GM18517 (cell line): ENCODE data around the gene SMAD3.
"Not testable (repeated sequence)": the region's sequence is repeated elsewhere in the genome, so short reads cannot be mapped to it uniquely, and the experiment has no call there.

Experiments used
- ATAC-seq: cut with Tn5 transposase; IDR thresholded peaks from one replicate; pipeline ENCODE4 v1.9.1; 2021; ENCODE audit warnings: mild to moderate bottlenecking, moderate library complexity; ENCODE audit not compliant: unreplicated experiment

SMAD3 gene

DNA sequence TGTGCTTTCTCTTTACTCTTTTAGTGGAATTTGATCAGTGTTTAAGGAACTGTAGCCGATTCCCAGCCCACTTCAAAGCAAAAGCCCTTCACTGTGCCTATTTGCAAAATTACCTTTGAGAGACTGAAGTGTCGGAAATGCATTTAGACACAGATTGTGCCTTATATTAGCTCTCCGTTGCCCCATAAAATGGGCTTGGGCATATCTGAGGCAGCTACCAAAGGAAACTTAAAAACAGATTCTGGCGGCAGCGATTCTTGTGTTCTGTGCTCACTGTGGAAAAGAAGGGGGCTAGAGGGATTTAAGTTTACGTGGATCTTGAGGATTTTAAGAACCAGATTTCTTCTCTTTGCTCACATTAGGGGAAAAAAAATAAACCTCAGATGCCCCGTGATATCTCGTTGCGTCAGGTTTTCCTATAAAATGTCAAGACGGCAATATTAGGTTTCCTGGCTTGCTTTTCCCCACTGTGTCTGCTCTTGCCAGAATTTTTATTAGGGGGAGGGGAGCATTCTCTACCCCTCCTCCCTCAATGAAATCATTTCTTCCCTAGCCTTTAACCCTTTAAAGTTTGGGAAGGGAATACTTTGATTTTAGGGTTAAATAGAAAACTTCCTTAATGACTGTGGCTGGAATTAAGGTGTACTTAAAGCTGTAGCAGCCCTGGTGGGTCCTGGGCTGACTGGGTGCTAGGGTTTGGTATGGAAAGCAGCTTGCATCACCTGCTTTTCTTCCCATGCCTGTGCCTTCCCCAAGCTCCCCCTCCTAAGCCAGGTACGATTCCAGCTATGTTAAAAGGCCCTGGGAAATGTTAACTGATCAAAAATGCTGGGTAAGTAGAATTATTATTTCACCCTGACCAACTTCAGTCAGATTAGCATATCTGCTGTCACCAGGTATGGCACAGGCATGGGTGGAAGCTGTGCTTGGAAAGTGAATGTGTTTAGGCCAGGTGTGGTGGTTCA is 73.8 kb downstream of the SMAD3 start:
- no peak for ATAC-seq

DNA sequence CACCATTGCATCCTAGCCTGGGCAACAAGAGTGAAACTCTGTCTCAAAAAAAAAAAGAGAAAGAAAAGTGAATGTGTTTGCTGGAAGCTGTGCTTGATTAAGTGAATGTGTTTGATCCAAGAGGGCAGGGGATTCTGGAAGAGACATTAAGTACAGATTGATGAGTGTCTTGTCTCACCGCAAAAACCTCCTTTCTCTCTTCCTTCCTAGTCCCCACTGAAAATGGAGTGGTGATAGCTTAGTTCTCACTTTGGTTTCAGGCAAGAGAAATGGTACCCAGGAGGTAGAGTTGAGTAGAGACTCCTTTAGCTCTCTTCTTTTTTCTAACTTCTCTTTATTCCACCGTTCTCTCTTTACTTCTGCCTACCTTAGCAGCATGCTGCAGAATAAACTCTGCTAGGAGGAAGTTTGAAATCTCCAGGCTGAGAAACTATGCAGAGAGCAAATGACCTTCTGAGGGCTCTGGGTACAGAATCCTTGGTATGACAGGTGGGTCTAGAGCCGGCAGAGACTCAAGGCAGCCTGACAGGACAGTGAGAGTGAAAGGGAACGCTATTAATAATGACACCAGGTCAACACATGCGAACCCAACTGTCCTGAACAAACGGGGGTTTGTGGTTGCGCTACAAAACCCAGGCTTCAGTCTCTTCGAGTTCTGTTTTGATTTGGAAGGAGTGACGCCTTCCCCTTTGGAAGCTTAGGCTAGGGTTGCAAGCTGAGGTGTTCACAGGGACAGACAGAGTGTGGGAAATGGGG is 74.9 kb downstream of the SMAD3 start:
- no peak for ATAC-seq

DNA sequence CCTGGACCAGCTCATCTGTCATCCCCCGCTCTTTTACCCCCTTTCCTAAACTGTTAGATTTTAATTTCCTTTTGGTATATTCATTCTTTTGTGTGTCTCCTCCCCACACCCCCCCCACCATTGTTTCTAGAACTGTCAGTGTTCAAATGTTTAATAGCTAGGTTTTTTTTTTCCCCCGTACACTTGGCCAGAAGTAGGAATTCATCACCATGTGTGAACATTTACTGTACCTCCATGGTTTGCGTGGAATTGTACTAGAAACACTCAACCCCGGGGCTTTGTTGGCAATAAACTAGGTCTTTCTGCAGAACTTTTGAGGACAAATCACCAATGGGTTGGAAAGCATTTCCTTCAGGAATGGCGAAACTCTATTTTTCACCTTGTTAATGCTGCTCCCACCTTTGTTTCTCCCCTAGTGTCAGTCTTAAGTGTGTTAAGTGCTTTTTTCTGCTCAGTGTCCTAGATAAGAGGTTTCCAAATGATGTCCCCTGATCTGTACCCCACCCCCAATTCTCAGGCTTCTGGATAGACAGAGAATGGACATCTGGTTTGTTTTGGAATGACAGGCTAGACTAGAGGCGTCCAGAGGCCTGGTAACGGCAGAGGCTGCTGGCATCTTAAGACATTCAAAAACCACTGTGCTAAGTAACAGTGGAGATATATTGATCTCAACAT is 76.8 kb downstream of the SMAD3 start:
- no peak for ATAC-seq

DNA sequence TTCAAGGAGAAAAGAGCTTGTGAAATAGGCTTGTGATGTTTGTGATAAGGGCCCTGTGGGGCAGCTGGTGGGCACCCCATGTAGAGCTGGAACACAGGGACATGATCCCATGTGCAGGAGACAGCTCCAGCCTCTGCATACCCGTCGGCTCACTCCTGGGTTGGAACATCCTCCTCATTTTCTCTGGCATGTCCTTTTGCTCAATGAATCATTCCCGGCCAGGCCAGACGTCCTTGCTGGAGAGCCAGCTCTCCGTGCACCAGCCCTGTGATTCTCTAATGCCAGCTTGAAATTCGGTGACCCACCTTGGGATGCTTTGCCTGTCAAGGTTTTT is 77.3 kb downstream of the SMAD3 start:
- no peak for ATAC-seq

DNA sequence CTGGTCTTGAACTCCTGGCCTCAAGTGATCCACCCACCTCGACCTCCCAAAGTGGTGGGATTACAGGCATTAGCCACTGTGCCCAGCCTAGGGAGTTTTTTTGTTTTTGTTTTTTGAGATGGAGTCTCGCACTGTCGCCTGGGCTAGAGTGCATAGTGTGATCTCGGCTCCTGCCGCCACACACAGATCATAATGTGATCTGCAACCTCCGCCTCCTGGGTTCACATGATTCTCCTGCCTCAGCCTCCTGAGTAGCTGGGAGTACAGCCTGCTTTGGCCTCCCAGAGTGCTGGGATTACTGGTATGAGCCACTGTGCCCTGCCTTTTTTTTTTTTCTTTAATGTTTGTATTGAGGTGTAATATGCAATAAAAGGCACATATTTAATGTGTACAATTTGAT is 78.2 kb downstream of the SMAD3 start:
- ATAC-seq: no peak

DNA sequence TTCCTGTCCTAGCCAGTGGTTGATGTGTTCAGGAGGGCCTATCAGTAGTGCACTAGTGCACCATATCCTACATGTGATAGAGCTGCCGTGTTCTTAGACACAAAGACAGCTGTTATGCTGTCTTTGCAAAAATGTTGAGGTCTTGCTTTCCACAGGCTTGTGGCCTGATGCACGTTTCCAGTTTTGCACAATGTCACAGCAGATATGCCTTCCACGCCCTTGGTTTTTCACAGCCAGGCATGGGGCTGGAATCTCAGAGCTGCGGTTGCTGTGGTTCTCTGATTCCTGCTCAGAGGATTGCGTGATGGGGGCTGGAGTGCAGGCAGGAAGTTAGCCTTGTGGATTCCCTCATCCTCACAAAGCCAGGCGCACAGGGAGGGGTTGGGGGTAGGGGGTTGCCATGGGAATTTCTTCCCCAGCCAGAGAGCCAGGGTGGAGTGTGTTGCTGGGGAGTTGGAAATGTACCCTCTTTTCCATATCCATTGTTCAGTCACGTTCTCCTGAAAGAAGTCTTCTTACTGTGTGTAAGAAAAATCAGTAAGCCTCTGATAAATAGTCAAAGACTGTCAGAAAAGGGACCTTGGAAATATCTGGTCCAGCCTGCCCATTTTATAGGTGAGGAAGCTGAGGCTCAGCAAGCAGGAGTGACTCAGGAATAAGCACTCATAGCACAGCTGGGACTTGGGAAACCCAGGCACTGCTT is 79.4 kb downstream of the SMAD3 start:
- ATAC-seq: no peak

DNA sequence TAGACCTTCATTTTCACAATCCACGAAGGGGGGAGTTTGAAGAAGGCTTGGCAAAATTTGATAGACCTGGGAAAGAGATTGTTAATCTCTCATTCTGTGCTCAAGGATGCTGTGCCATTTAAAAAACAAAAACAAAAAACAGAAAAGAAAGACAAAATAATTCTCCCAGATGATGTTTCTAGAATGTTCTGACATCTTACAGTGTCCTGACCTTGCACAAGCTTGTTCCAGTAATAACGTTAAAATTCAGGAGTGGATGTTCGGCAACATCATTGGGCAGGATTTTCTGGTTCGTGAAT is 79.9 kb downstream of the SMAD3 start:
- no peak for ATAC-seq

DNA sequence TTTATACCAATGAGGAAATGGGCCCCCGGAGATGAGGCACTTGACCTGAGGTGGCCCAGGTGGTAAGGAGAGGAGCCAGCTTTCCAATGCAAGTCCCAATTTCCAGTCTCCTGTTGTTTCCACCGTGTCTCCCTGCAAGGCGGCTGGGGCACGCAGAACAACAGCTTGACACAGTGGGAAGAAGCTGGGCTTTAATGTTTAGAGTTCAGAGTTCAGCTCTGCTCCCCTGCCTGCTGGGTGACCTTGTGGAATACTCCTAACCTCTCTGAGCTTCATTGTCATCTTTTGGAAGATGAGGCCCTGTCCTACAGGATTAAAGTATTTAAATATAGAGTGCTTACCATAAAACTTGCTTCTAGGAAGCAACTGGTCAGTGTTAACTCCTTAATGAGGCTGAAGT is 80.3 kb downstream of the SMAD3 start:
- ATAC-seq: no peak

DNA sequence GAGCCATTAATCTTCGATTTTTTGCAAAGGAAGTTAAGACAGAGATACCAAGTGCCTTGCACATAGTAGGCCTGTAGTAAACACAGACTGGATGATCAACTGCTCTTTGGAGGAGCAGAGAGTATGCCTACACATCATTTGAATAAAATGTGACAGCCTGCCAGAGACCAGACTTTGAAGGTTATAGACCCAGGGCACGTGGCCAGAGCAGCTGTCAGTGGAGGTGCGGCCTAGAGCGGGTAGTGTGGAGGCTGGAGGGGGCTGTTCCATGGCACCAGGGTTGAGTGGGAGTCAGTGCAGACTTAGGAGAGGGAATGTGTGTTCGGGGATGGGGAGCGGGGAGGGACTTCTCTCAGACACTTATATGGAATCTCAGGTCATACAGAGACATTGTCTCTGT is 80.8 kb downstream of the SMAD3 start:
- no peak for ATAC-seq

DNA sequence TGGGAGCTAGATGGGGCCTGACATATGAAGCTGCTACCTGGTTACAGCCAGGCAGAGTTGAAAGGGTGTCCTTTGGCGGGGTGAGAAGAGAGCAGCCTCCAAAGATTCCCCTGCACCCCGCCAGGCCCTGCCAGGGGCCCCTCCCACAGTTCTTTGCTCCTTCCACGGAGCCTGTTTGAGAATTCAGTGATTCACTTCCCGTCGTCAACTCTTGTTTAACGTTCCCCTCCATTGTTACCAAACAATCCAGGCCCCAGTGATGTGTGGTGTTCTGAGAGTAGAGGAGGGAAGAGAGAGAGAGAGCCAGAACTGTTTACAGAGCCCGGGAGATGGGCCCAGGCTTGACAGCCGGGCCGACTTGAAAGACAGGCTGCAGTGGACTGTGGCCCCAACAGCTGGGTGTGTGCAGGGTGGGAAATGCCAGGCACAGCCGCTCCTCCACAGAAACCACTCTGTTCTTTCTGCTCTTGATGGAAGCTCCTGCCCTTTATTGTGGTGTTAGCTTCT is 81.5 kb downstream of the SMAD3 start:
- ATAC-seq: no peak

DNA sequence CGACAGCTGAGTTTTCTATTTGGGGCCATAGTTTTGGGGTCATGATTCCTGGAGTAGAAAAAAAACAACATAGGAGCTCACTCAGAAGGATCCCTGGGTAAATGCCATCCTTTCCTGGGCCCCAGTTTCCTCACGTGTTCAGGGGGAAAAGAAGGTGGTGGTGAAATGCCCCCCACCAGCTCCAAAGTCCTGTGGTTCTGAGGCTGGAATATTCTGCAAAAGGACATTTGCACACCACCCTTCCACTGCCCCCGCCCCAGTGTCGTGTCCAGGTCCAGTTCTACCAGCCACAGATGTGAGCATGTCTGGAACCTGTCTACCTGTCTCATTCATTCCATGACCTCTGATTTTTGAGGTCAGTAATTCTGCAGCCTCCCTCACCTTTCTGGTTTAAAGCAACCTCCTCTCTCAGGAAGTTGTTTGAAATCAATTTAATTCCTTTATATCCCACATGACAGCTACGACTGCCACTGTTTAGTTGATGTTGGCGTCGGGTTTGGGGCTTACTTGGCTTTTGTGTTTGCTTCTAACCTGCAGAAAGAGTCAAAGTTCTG is 82.1 kb downstream of the SMAD3 start:
- ATAC-seq: no peak

DNA sequence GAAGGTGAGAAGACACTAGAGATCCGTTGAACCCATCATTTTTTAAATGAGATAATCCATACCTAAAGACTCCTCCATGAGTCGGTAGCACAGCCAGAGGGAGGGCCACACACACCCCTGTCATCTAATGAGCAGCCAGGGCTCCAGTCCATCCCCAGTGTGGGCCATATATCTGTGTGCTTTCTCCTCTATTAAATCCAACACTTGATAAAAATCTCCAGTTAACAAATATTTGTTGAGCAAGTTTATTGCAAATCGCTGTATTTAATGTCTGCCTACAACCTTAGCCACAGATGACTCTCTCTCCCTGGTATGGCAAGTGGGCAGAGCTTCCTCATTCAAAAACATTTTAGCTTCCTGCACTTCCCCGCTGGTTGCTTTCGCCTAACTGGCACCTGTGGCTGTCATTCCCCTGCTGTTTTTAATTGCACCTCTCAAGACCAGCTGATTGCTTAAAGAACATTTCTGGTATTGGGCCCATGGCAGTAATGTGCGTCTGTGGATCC is 82.8 kb downstream of the SMAD3 start:
- no peak for ATAC-seq

DNA sequence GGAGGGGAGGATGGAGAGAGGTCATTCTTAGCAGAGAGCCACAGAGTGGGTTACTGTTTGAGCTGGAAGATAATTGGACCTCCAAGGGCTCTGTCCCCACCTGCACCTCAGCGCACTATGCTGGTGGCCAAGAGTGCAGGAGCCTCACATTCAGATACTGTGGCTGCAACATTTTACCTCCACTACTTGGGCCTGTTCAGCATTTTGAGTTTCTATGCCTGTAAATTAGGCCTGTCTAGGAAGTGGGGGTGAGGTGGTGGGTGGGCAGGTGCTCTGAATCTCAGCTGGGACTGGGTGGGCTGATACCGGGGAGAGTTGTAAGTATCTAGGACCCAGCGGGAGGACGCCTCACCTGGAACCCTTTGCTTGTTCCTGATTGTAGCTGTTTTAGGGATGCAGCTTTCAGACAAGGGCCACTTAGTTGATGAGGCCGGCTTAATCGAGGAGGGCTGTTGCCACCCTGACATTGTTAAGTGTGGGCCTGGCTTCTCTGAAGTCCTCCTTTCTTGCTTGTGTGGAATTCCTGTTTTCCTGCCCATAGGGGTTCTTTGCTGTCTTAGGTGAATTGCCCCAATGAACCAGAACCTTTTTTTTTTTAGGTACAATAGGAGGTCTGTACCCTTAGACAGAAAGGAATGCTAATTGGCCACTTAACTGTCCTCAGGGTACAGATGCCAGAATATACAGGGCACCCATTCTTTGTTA is 83.8 kb downstream of the SMAD3 start:
- no peak for ATAC-seq

DNA sequence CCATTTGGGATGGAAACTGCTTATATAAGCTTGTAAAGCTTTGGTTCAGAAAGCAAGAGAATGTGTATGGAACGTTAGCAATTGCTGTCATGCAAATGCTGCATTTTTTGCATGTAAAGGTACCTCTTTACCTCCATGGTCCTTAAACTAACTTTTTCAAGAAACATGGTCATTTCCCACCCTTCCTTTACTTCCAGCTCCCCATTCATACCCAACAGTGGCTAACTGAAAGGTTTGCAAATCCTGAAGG is 84.3 kb downstream of the SMAD3 start:
- ATAC-seq: no peak

DNA sequence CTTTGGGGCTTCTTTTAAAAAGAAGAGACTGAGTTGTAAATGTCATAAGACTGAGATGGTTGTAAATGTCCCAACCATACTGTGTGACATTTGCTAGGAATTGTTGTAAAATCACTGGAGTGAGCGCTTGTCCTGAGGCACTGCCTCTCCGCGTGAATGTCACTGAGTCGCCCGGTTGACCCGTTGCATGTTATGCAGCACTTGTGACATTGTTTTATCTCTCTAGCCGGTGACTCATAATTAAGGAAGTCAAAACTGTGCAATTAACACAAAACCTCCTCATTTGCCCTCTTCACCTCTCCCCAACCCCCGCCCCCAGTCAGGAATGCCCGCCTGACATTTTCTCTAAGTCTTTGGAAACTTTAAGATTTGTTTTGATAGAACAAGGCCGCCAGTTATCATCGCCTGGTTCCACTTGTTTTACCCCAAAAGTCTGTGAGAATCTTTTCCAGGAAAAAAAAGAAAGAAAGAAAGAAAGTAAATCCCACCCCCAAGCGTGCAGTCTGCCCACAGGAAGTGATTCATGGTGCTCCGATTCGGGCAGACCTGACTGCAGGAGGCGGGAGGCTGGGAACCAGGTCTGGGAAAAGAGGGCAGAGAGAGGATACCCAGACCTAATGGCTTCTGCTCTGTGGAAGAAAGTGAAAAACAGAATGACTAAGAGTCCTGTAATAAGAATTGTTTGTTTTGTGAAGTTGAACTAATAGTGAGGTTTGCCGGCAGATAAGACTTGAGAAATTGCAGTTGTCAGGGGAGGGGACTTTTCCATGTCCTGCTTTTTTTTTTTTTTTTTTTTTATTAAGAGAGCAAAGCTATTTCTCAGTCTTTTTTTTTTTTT is 84.8 kb downstream of the SMAD3 start:
- ATAC-seq: no peak

DNA sequence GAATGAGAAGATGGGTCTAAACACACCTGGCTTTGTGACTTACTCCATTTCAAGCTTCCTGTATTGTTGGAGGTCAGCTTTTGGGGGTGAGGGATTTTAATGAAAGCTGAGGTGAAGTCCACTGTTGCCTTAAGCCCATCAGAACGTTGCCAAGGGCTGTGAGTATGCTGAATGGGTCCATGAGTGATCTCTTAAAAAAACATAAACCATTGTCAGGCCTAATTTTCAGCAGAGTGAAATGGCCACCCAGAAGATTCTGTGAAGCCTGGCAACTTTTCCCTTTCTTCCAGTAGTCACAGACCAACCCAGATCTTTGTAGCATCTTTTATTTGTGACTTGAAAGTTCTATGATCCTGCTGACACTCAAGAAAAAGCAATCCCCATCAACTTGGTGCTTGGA is 87.0 kb downstream of the SMAD3 start:
- no peak for ATAC-seq

DNA sequence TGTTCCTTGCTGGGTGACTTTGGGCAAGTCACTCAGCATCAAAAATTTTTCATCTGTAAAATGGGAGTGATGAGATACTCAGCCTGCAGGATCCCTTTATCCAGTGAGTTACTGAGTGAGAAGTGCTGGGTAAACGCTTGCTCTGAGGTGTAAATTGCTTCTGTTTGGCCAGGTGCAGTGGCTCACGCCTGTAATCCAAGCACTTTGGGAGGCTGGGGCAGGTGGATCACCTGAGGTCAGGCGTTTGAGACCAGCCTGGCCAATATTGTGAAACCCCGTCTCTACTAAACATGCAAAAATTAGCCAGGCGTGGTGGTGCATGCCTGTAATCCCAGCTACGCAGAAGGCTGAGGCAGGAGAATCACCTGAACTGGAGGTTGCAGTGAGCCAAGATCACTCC is 87.6 kb downstream of the SMAD3 start:
- ATAC-seq: not testable (repeated sequence)

DNA sequence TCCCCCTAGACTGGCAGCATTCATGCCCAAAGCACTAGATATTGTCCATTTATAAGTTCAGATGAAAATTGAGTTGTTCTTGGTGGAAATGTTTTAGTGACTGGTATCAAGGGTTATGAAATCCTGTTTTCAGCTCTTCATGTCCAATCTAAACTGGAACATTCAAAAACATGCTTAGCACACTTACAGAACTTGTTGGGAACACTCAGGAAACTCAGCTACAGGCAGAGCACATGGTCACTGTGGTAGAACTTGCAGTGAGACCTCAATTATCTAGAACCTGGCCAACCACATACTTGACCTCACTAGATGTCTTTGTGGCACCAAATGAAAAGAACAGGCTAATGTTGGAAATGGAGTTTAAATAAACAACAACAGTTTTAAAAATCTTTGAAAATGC is 88.8 kb downstream of the SMAD3 start:
- no peak for ATAC-seq

DNA sequence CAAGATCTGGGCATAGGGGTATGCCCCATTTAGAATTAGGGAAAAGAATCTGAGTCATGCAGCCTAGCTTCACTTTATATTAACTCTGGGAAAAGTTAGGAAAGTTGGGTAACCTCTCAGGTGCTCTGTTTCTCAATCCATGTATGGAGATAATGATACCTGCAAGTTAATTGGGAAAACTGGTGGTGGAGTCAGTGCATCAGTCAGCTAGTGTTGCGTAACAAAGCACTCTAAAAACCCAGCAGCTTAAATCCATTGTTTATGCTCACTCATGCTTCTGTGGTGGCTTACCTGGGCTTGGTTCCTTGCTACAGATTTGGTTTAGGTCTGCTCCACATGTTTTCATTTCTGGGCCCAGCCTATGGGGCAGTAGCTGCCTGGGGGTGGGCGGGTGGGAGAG is 91.0 kb downstream of the SMAD3 start:
- no peak for ATAC-seq
